Measurements from ENCODE around the gene ACP4. TPM values are rescaled to one million over a fixed set of nuclear protein-coding genes. Genes with fewer than 3 reads are reported as not detected.
"Not testable (repeated sequence)": the region's sequence is repeated elsewhere in the genome, so short reads cannot be mapped to it uniquely, and the experiment has no call there.

The ACP4 gene
- polyA plus RNA-seq, 4 donors: 0.10 to 0.29 TPM; not detected in 2

DNA sequence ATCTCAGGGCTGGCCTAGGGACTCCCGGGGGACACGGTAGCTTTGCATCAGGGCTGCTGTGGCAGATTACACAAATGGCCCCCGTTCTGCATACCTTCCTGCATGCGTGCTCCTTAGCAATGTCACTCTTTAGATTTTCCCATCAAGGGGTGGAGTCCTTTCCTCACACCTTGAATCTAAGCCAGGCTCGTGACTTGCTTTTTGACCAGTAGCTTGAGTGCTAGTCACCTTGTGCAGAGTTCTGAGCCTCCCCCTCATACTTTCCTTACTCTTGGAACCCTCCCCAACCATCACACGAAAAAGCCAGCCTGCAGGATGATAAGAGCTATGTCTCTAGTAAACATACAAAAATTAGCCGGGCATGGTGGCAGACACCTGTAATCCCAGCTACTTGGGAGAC, 16.8 kb upstream of the ACP4 start:
- DNase-seq (ENCODE audit: low read depth in 4 of 4, low spot score in 3 of 4): not testable (repeated sequence)

DNA sequence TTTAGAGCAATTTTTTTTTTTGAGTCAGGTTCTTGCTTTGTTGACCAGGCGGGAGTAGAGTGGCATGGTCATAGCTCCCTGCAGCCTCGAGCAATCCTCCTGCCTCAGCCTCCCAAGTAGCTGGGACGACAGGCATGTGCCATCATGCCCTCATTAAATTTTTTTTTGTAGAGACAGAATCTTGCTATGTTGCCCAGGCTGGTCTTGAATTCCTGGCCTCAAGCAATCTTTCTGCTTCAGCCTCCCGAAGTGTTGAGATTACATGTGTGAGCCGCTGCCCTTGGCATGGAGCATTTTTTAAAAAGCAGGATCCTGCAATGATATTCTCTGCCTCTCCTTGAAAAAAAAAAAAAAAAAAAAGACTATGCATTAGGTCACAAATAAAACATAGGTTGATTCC, 14.1 kb upstream of the ACP4 start:
- no peak for DNase-seq (ENCODE audit: low read depth in 4 of 4, low spot score in 3 of 4)

DNA sequence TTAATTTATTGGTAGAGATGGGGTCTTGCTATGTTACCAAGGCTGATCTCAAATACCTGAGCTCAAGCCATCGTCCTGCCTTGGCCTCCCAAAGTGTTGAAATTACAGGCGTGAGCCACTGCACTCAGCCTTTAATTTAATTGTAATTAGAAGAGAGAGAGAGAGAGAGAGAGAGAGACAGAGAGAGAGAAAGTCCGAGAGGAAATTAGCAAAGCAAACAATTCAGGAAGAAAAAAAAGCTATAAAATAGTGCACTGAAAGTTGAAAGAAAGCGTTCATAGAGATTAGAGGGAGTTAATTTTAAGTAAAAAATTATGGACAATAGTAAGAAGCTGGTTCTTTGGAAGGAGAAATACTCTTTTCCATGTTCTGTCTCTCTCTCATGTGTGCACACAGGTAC, 13.0 kb upstream of the ACP4 start:
- no peak for DNase-seq (ENCODE audit: low read depth in 4 of 4, low spot score in 3 of 4)

DNA sequence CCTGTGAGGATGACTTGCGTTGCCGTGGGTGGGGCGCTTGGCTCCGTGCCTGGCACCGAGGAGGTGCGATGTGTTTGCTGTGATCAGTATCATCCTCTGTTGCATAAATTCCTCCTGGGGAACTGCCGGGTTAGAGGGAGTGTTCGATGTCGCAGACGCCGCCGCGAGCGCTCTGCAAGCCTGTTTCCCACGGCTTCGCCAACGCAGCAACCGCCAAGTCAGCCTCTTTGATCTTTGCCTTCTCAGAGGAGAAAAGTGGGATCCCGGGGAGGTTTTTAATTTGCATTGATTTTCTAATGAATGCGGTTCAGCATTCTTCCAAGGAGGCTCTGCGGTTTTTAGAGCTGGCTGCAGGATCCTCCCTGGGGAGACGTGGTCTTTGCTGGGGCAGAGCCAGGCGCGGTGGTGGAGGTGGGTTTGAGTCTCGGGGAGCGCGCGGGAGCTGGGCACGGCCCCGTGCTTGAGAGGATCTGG, 12.3 kb upstream of the ACP4 start:
- DNase-seq (ENCODE audit: low read depth in 4 of 4, low spot score in 3 of 4): no peak

DNA sequence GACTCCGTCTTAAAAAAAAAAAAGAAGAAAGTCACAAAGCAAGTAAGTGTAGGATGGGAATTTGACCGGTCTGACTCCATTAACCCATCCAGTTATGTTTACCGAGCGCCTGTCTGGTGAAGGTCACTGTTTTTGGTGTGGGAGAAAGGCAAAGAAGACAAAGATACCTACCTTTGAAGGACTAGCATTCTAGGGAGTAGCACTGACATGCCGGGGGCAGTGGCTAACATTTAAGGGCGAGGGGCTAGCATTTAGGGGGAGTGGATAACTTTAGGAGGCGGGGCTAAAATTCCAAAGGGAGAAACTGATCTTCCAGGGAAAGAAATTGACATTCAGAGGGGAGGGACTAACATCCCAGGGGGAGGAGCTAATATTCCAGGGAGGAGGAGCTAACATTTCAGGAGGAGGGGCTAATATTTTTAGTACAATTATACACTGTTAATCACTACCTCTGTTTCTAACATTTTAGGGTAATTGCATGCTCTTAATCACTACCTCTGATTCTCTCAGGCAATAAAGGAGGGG, 11.2 kb upstream of the ACP4 start:
- DNase-seq (ENCODE audit: low read depth in 4 of 4, low spot score in 3 of 4): no peak

DNA sequence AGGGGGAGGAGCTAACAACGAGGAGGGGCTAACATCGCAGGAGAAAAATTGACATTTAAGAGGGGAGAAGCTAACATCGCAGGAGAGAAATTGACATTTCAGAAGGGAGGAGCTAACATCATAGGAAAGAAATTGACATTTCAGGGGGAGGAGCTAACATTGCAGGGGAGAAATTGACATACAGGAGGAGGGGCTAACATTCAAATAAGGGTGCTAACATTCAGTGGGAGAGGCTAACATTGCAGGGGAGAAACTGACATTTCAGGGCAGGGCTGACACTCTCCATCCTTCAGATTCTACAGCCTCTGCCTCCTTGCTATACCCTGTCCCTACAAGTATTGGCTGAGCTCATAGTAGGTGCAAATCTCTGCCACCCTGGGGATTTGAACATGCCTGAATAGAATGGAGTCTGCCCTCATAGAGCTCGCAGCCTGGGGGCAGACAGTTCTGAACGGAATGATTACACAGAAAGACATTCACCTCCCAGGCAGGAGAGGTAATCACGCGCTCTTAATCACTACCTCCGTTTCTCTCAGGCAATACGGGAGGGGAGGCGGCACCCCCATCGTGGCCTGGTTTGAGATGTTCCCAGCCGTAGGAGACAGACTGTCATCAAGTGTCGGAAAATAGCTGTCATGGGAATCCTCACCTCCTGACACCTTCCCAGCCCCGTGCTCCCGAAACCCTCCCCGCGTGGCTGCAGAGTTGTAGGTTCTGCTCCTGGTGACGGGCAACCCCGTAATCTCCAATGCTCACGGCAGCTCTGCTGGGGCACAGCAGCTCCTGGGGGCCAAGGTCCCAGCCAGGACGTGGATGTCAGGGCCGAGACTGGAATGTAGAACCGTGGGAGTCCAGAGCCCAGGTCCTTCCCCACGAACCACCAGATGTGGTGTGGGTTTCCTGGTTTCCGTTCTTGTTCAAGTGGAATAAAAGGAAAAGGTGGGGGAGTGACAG, 10.4 kb upstream of the ACP4 start:
- DNase-seq (ENCODE audit: low read depth in 4 of 4, low spot score in 3 of 4): no peak

DNA sequence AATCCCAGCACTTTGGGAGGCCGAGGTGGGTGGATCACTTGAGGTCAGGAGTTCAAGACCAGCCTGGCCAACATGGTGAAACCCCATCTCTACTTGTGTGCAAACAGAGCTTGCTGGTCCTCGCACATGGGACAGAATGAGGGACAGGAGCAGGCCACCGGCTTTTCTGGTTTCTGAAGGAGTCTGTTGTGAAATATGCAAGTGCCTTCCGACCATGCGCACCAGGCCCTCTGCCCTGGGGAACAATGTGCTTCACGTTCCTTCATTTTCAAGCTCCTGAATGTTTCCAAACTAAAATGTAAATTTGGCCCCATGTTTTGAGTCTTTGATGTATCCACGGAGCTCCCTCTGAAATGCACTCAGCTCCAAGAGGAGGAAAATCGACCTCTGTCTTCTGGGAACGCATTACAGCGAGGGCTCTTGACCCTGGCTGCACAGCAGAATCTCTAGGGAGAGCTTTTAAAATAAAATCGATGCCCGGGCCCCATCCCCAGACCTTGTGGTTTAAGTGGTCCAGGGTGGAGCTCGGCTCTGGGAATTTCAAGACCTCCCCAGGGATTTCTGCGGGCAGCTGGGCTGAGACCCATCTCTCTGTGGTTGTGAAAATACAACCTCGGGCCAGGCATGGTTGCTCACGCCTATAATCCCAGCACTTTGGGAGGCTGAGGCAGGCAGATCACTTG, 9.3 kb upstream of the ACP4 start:
- DNase-seq (ENCODE audit: low read depth in 4 of 4, low spot score in 3 of 4): no peak

DNA sequence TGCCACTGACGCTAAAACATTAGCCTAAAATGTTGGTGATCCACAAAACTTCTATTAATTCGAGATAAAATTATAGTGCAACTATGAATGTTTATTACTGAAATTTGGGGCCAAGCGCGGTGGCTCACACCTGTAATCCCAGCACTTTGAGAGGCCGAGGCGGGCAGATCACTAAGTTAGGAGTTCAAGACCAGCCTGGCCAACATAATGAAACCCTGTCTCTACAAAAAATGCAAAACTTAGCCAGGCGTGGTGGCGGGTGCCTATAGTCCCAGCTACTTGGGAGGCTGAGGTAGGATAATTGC, 6.4 kb upstream of the ACP4 start:
- not testable (repeated sequence) for DNase-seq (ENCODE audit: low read depth in 4 of 4, low spot score in 3 of 4)

DNA sequence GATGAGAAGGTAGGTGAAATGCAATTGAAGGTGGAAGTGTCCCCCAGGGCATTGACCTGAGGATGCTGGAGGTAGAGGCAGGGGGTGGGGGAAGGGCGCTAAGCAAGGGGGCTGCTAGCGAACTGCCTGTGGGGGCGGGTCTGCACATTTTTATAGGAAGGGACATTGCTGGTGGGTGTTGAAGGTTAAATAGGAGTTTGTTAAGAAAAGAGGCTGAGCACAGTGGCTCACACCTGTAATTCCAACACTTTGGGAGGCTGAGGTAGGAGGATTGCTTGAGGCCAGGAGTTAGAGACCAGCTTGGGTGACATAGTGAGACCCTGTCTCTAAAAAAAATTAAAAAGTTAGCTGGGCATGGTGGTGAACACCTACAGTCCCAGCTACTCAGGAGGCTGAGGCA, 5.5 kb upstream of the ACP4 start:
- DNase-seq (ENCODE audit: low read depth in 4 of 4, low spot score in 3 of 4): no peak

DNA sequence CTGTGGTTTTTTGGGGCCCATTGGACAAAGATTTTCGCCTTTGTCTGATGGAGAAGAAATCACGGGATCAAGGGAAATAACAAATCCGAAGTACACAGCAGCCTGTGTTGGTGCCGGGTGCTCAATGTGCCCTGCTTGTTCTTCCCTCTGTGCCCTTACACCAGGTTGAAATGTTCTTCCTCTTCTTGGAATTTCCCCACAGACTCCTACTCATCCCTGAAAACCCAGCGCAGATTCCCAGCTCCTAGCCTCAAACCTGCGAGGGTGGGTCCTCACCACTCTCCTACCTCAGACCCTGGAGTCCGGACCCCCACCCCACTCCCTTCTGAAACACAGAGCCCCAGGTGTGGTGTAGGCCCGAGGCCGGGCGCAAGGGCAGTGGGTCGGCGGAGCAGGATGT, 4.9 kb upstream of the ACP4 start:
- DNase-seq (ENCODE audit: low read depth in 4 of 4, low spot score in 3 of 4): no peak

DNA sequence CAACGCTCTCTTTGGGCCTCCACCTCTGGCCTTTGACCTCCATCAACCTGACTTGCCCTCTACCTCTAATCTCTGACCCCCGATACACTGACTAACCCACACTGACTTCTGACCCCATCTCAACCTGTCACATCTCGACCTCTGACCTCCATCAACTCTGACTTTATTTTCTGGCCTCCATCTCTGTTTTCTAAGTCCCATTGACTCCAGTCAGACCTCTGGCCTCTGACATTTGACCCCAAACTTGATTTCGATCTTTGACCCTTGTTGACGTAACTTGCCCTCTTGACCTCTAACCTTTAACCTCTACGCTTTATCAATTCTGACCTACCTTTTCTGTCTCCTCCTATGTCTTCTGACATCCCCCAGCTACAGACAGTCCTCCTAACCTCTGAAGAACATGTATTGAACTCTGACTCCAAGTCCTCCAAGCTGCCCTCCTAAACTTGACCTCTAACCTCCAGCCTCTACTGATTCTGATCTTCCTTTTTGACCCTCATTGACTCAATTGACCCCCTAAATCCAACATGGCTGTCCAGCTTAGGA, 780 bp downstream of the ACP4 start:
- no peak for DNase-seq (ENCODE audit: low read depth in 4 of 4, low spot score in 3 of 4)

DNA sequence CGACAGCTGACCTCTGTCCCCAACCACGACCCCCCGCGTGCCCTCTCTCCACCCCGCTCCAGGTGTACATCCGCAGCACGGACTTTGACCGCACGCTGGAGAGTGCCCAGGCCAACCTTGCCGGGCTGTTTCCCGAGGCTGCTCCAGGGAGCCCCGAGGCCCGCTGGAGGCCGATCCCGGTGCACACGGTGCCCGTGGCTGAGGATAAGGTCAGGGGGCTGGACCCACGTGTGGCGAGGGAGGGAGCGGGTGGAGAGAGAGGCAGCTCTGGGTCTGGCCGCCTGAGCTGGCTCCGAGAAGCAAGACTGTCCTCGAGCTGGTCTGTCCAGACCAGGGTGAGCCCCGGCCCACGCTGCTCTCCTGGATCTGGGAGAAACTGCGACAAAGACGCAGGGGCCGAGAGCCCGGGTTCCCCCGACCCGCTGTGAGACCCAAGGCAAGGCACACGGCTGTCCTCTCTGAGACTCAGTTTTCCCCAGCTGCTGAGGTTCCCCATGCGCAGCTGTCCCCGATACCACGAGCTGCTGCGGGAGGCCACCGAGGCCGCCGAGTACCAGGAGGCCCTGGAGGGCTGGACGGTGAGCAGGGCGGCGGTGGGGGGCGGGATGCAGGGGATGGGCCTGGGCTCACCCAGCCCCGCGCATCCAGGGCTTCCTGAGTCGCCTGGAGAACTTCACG, 1.5 kb downstream of the ACP4 start:
- DNase-seq (ENCODE audit: low read depth in 4 of 4, low spot score in 3 of 4): no peak

DNA sequence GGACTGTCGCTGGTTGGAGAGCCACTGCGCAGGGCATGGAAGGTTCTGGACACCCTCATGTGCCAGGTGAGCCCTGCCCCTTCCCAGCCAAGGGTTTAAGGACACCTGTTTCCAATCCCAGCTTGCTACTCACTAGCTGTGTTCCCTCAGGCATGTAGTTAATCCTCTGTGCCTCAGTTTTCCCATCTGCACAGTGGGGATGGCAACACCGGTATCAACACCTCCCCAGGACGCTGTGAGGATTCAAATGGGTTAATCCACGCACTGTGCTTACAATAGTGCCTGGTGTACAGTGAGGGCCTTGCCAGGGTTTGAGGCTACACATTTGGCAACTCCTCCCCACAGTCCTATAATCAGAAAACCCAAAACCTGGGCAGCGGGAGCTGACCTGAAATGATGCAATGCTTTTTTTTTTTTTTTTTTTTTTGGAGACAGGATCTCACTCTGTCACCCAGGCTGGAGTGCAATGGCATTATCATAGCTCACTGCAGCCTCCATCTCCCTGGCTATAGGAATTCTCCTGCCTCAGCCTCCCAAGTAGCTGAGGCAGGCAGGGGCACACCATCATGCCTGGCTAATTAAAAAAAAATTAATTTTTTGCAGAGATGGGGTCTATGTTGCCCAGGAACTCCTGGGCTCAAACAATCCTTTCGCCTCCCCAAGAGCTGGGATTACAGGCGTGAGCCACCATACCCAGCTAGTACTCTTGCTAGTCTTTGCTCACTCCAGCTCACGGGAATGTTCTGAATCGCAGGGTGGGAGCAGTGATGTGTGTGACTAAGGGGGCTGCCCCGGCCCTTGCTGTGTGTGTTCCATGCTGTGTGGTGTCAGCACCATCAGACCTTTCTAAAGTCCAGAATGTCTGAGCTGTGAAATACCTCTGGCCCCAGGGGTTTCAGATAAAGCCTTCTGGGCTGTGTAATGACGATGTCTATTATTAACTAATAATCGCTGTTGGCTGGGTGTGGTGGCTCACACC, 2.3 kb downstream of the ACP4 start:
- no peak for DNase-seq (ENCODE audit: low read depth in 4 of 4, low spot score in 3 of 4)

DNA sequence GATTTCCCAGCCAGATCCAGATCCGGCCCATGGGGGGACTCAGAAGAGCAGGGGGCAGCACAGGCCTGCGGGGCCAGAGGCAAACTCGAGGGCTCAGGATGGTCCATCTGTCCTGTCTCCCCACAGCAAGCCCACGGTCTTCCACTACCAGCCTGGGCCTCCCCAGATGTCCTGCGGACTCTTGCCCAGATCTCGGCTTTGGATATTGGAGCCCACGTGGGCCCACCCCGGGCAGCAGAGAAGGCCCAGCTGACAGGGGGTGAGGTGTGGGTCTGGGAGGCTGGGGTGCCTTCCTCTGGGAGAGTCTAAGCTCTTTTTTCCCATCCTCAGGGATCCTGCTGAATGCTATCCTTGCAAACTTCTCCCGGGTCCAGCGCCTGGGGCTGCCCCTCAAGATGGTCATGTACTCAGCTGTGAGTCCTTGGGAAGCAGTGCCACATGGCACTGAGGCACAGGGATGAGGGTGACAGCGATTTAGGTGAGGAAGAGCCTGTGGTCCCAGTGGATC, 3.4 kb downstream of the ACP4 start:
- DNase-seq (ENCODE audit: low read depth in 4 of 4, low spot score in 3 of 4): no peak

DNA sequence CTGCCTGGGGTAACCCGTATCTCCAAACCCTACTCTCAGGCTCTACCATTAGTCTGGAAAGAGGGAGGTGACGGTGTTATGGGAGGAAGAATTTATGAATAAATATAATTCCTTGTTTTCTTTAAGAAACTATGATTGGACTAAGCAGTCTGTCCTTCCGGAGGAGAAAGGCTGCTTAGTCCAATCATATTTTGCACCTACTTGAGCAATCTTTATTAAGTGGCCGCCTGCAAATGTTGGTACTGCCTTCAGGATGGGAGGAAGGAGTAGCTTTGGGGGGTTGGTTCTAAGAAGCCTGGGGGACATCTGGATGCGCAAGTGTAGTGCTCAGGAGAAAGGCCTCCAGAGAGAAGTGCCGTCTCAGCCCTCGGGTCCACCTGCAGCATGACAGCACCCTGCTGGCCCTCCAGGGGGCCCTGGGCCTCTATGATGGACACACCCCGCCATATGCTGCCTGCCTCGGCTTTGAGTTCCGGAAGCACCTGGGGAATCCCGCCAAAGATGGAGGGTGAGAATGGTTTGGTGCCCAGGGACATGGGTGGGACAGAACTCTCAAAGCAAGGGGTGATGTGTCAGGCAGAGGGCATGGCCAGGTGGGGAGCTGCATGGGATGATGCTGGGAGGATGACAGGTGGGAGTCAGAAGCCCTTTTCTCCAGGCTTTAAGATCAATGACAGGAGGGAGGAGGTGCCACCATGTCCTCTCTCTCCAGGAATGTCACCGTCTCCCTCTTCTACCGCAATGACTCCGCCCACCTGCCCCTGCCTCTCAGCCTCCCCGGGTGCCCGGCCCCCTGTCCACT, 4.1 kb downstream of the ACP4 start:
- DNase-seq (ENCODE audit: low read depth in 4 of 4, low spot score in 3 of 4): no peak

DNA sequence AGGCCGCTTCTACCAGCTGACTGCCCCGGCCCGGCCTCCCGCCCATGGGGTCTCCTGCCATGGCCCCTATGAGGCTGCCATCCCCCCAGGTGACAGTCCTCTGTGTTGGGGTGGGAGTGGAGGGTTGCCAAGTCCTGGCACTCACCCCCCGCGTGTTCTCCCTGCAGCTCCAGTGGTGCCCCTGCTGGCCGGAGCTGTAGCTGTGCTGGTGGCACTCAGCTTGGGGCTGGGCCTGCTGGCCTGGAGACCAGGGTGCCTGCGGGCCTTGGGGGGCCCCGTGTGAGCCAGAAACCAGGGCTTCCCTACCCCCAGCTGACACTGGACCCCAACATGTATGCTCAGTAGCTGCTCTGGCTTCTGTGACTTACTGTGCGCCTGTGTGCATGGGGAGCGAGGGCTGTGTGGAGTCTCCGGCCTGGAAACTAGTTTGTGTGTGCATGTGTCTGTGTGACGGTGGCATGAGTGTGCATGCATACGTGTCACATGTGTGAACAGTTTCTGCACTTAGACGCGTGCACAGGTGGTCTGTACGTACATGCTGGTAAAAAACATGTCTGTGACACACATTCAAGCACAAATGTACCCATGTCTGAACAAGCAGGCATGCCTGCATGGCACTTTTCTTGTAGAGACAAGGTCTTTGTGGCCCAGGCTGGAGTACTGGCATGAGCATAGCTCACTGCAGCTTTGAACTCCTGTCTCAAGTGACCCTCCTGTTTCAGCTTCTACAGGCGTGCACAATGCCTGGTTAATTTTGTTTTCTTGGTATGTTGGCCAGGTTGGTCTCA, 4.9 kb downstream of the ACP4 start:
- no peak for DNase-seq (ENCODE audit: low read depth in 4 of 4, low spot score in 3 of 4)

DNA sequence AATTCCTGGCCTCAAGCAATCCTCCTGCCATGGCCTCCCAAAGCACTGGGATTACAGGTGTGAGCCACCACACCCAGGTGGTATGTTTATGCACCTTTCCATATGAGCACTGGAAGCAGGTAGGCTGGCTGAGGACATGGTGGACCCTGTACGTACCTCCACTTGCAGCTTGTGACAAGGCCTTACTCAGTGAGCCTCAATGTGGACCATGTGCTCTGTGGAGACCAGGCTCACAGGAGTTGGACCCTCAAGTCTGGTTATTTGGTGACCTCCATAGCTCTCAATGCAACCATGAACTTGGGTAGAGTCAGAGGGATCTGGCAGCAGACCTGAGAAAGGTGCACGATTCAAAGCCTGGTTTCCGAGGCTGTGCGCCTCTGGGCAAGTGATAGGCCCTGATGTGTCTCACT, 5.5 kb downstream of the ACP4 start:
- DNase-seq (ENCODE audit: low read depth in 4 of 4, low spot score in 3 of 4): no peak

DNA sequence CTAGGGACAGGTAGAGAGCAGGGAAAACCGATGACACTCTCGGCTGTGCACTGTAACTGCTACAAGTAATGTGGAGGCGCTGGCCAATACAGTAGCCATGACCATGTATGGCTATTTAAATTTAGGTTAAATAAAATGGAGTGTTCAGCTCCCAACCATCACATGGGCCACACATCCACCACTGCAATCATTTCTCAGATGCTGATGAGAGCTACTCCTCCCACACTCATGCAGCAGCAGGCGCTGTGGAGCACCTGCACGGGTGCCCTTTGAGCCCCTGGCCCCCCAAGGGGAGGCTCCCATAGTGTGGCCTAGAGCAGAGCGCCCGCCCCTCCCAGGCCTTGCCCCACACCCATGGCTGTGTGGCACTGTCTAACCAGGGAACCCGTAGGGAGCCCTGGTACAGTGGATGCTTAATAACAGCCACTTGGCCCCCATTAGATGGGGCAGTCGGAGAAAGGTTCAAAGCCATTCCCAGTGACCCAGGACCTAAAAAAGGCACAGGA, 6.0 kb downstream of the ACP4 start:
- DNase-seq (ENCODE audit: low read depth in 4 of 4, low spot score in 3 of 4): no peak
